Activated CD8-positive, alpha-beta memory T cell treated with anti-CD3 and anti-CD28 coated beads for 1 hour (primary cell): ENCODE measurements around the gene FAM124A.

ENCODE experiments used
- DNase-seq, 2 donors: peaks; one replicate each; pipeline ENCODE4 v3.0.0-alpha.2; 2020; ENCODE audit warnings: low read depth in 1 of 2; ENCODE audit errors: extremely low read depth in 1 of 2

FAM124A gene

GRCh38 chr13:51303063-51303552, 80.9 kb downstream of the FAM124A start:
- no peak for DNase-seq

GRCh38 chr13:51303882-51304281, 81.7 kb downstream of the FAM124A start:
- no peak for DNase-seq

- no peak for DNase-seq
These were observed 83.2 kb downstream of the FAM124A start for GRCh38 chr13:51305271-51305967.

- DNase-seq: no peak
These were observed 86.6 kb downstream of the FAM124A start for GRCh38 chr13:51308781-51309180.

GRCh38 chr13:51311231-51311630, 89.0 kb downstream of the FAM124A start:
- DNase-seq: no peak

GRCh38 chr13:51311957-51312520, 89.8 kb downstream of the FAM124A start:
- no peak for DNase-seq

- no peak for DNase-seq
These were observed 91.4 kb downstream of the FAM124A start for GRCh38 chr13:51313619-51314018.

GRCh38 chr13:51317262-51317661, 95.1 kb downstream of the FAM124A start:
- no peak for DNase-seq

- no peak for DNase-seq
These were observed 95.8 kb downstream of the FAM124A start for GRCh38 chr13:51318015-51318414.

- no peak for DNase-seq
These were observed 96.7 kb downstream of the FAM124A start for GRCh38 chr13:51318876-51319275.

- DNase-seq: no peak
These were observed 99.6 kb downstream of the FAM124A start for GRCh38 chr13:51321836-51322235.

GRCh38 chr13:51322826-51323225, 100.6 kb downstream of the FAM124A start:
- DNase-seq: no peak

- DNase-seq: no peak
These were observed 101.8 kb downstream of the FAM124A start for GRCh38 chr13:51323824-51324511.

GRCh38 chr13:51324714-51325420, 102.7 kb downstream of the FAM124A start:
- no peak for DNase-seq

GRCh38 chr13:51325837-51326236, 103.6 kb downstream of the FAM124A start:
- no peak for DNase-seq

- DNase-seq: no peak
These were observed 104.6 kb downstream of the FAM124A start for GRCh38 chr13:51326777-51327176.

GRCh38 chr13:51327961-51328360, 105.8 kb downstream of the FAM124A start:
- no peak for DNase-seq

- DNase-seq: no peak
These were observed 106.3 kb downstream of the FAM124A start for GRCh38 chr13:51328488-51328887.

- no peak for DNase-seq
These were observed 107.4 kb downstream of the FAM124A start for GRCh38 chr13:51329606-51330005.

GRCh38 chr13:51330791-51331190, 108.6 kb downstream of the FAM124A start:
- no peak for DNase-seq

- DNase-seq: no peak
These were observed 109.2 kb downstream of the FAM124A start for GRCh38 chr13:51331354-51331861.
